ENCODE data around the gene IL23A. TPM values are rescaled to one million over a fixed set of nuclear protein-coding genes. Genes with fewer than 3 reads are reported as not detected.
A peak's percentile ranks its signal among the peaks of the same experiment; 100 is the strongest.
"Not testable (repeated sequence)": the region's sequence is repeated elsewhere in the genome, so short reads cannot be mapped to it uniquely, and the experiment has no call there.

Gene IL23A
- polyA plus RNA-seq, 3 donors = 0.58 to 0.82 (median 0.65) TPM

- DNase-seq (ENCODE audit: low read depth in 3 of 3, low spot score in 2 of 3) = no peak
These were observed 14.5 kb upstream of the IL23A start for GRCh38 chr12:56324206-56324605.

- DNase-seq (ENCODE audit: low read depth in 3 of 3, low spot score in 2 of 3) = no peak
These were observed 12.6 kb upstream of the IL23A start for GRCh38 chr12:56326126-56326525.

GRCh38 chr12:56326533-56326932 lies 12.2 kb upstream of the IL23A start:
- DNase-seq (ENCODE audit: low read depth in 3 of 3, low spot score in 2 of 3) = no peak

GRCh38 chr12:56330936-56331490 lies 7.7 kb upstream of the IL23A start:
- DNase-seq (ENCODE audit: low read depth in 3 of 3, low spot score in 2 of 3) = no peak

GRCh38 chr12:56332512-56333196 lies 6.0 kb upstream of the IL23A start:
- no peak for DNase-seq (ENCODE audit: low read depth in 3 of 3, low spot score in 2 of 3)

- no peak for DNase-seq (ENCODE audit: low read depth in 3 of 3, low spot score in 2 of 3)
These were observed 5.4 kb upstream of the IL23A start for GRCh38 chr12:56333197-56333678.

- DNase-seq (ENCODE audit: low read depth in 3 of 3, low spot score in 2 of 3) = peak; percentile 87 to 95 (median 93)
These were observed 4.8 kb upstream of the IL23A start, which contains the start of gene PAN2 for GRCh38 chr12:56333679-56334489. TSS of gene PAN2 (minus strand) at chr12:56334000. CDS start at chr12:56333094, 906 bp downstream.

- DNase-seq (ENCODE audit: low read depth in 3 of 3, low spot score in 2 of 3) = no peak
These were observed 4.2 kb upstream of the IL23A start for GRCh38 chr12:56334490-56334793.

GRCh38 chr12:56335527-56335926 lies 3.2 kb upstream of the IL23A start:
- DNase-seq (ENCODE audit: low read depth in 3 of 3, low spot score in 2 of 3) = not testable (repeated sequence)

GRCh38 chr12:56336361-56337167 lies 2.1 kb upstream of the IL23A start:
- no peak for DNase-seq (ENCODE audit: low read depth in 3 of 3, low spot score in 2 of 3)

- no peak for DNase-seq (ENCODE audit: low read depth in 3 of 3, low spot score in 2 of 3)
These were observed 882 bp upstream of the IL23A start for GRCh38 chr12:56337753-56338251.

- no peak for DNase-seq (ENCODE audit: low read depth in 3 of 3, low spot score in 2 of 3)
These were observed 406 bp downstream of the IL23A start for GRCh38 chr12:56339158-56339422.

GRCh38 chr12:56341616-56342015 lies 2.9 kb downstream of the IL23A start:
- no peak for DNase-seq (ENCODE audit: low read depth in 3 of 3, low spot score in 2 of 3)

- not testable (repeated sequence) for DNase-seq (ENCODE audit: low read depth in 3 of 3, low spot score in 2 of 3)
These were observed 3.6 kb downstream of the IL23A start for GRCh38 chr12:56342290-56342689.

GRCh38 chr12:56346675-56347074 lies 8.0 kb downstream of the IL23A start:
- no peak for DNase-seq (ENCODE audit: low read depth in 3 of 3, low spot score in 2 of 3)

- not testable (repeated sequence) for DNase-seq (ENCODE audit: low read depth in 3 of 3, low spot score in 2 of 3)
These were observed 8.6 kb downstream of the IL23A start for GRCh38 chr12:56347255-56347654.

GRCh38 chr12:56348776-56349175 lies 10.1 kb downstream of the IL23A start:
- DNase-seq (ENCODE audit: low read depth in 3 of 3, low spot score in 2 of 3) = no peak

- DNase-seq (ENCODE audit: low read depth in 3 of 3, low spot score in 2 of 3) = no peak
These were observed 12.0 kb downstream of the IL23A start for GRCh38 chr12:56350662-56351061.

- no peak for DNase-seq (ENCODE audit: low read depth in 3 of 3, low spot score in 2 of 3)
These were observed 12.6 kb downstream of the IL23A start for GRCh38 chr12:56351325-56351724.

- DNase-seq (ENCODE audit: low read depth in 3 of 3, low spot score in 2 of 3) = no peak
These were observed 20.3 kb downstream of the IL23A start for GRCh38 chr12:56358836-56359532.
